ENCODE data around the gene IL3RA. TPM values are rescaled to one million over a fixed set of nuclear protein-coding genes. Genes with fewer than 3 reads are reported as not detected.
"Not testable (repeated sequence)": the region's sequence is repeated elsewhere in the genome, so short reads cannot be mapped to it uniquely, and the experiment has no call there.

Gene IL3RA
- 6.8 and 7.4 TPM in 2 replicates for total RNA-seq

- H3K36me3 Mint-ChIP-seq (ENCODE audit: low read depth): peaks cover 43% of the 10 kb centered on the region
- DNase-seq (ENCODE audit: low spot score): peak; percentile 48
- peak within 1 kb of the TSS; percentile 83 for H3K27ac Mint-ChIP-seq
- H3K9me3 Mint-ChIP-seq: peaks cover 22% of the 10 kb centered on the region
- H3K27me3 Mint-ChIP-seq (ENCODE audit: low read depth): no peaks in the 10 kb centered on the region
- peaks cover 26% of the 10 kb centered on the region for H3K4me1 Mint-ChIP-seq (ENCODE audit: low read depth)
- intact Hi-C loops (cut with micrococcal nuclease): loop anchor here (2.0 to 10.0 kb wide), 2 partner anchors 16 to 258 kb away; partner anchors contain the start of gene AKAP17A
- H3K4me3 Mint-ChIP-seq (ENCODE audit: low read depth): peak within 1 kb of the TSS; percentile 85
Measured at GRCh38 chrX:1336331-1336943, at the start of gene IL3RA. IL3RA (plus strand) TSS chrX:1336785; CDS start chrX:1341766, 4,981 bp downstream.

GRCh38 chrX:1289535-1289934 lies 47.0 kb upstream of the IL3RA start:
- Mint-ChIP-seq H3K4me3 (ENCODE audit: low read depth) (no peak overlapping the region), H3K4me1 (ENCODE audit: low read depth) (no peaks in the 10 kb centered on the region), H3K36me3 (ENCODE audit: low read depth) (no peaks in the 10 kb centered on the region), H3K27ac (no peak overlapping the region), H3K9me3 (peaks cover 11% of the 10 kb centered on the region), H3K27me3 (ENCODE audit: low read depth) (peaks cover 8% of the 10 kb centered on the region)
- intact Hi-C loops (cut with micrococcal nuclease): no loop called here
- DNase-seq (ENCODE audit: low spot score): no peak

- Mint-ChIP-seq H3K4me1 (ENCODE audit: low read depth) (no peaks in the 10 kb centered on the region), H3K36me3 (ENCODE audit: low read depth) (no peaks in the 10 kb centered on the region), H3K4me3 (ENCODE audit: low read depth) (no peak overlapping the region), H3K27me3 (ENCODE audit: low read depth) (peaks cover 8% of the 10 kb centered on the region), H3K27ac (no peak overlapping the region), H3K9me3 (peaks cover 19% of the 10 kb centered on the region)
- intact Hi-C loops (cut with micrococcal nuclease): no loop called here
- DNase-seq (ENCODE audit: low spot score): no peak
Measured at GRCh38 chrX:1291110-1291740, 45.4 kb upstream of the IL3RA start.

GRCh38 chrX:1292575-1293290 lies 43.9 kb upstream of the IL3RA start:
- H3K9me3 Mint-ChIP-seq: peaks cover 19% of the 10 kb centered on the region
- no peaks in the 10 kb centered on the region for H3K36me3 Mint-ChIP-seq (ENCODE audit: low read depth)
- intact Hi-C loops (cut with micrococcal nuclease): no loop called here

GRCh38 chrX:1294301-1295067 lies 42.1 kb upstream of the IL3RA start:
- Mint-ChIP-seq H3K27ac (no peak overlapping the region), H3K36me3 (ENCODE audit: low read depth) (no peaks in the 10 kb centered on the region), H3K4me3 (ENCODE audit: low read depth) (no peak overlapping the region), H3K9me3 (peaks cover 26% of the 10 kb centered on the region), H3K4me1 (ENCODE audit: low read depth) (no peaks in the 10 kb centered on the region), H3K27me3 (ENCODE audit: low read depth) (peaks cover 8% of the 10 kb centered on the region)
- DNase-seq (ENCODE audit: low spot score): no peak
- intact Hi-C loops (cut with micrococcal nuclease): no loop called here

More at GRCh38 chrX:1292575-1293290, 43.9 kb upstream of the IL3RA start:
- H3K4me1 Mint-ChIP-seq (ENCODE audit: low read depth): no peaks in the 10 kb centered on the region
- no peak overlapping the region for H3K4me3 Mint-ChIP-seq (ENCODE audit: low read depth)
- DNase-seq (ENCODE audit: low spot score): no peak
- peaks cover 8% of the 10 kb centered on the region for H3K27me3 Mint-ChIP-seq (ENCODE audit: low read depth)
- no peak overlapping the region for H3K27ac Mint-ChIP-seq

- Mint-ChIP-seq H3K27ac (no peak overlapping the region), H3K36me3 (ENCODE audit: low read depth) (no peaks in the 10 kb centered on the region), H3K4me3 (ENCODE audit: low read depth) (no peak overlapping the region), H3K9me3 (peaks cover 18% of the 10 kb centered on the region), H3K27me3 (ENCODE audit: low read depth) (peaks cover 8% of the 10 kb centered on the region), H3K4me1 (ENCODE audit: low read depth) (no peaks in the 10 kb centered on the region)
- no peak for DNase-seq (ENCODE audit: low spot score)
- intact Hi-C loops (cut with micrococcal nuclease): no loop called here
Measured at GRCh38 chrX:1295550-1295949, 41.0 kb upstream of the IL3RA start.

- H3K27ac Mint-ChIP-seq; H3K4me1 Mint-ChIP-seq (ENCODE audit: low read depth); H3K4me3 Mint-ChIP-seq (ENCODE audit: low read depth); intact Hi-C loops (cut with micrococcal nuclease); H3K27me3 Mint-ChIP-seq (ENCODE audit: low read depth); H3K36me3 Mint-ChIP-seq (ENCODE audit: low read depth); DNase-seq (ENCODE audit: low spot score): not testable (repeated sequence)
- H3K9me3 Mint-ChIP-seq: peaks cover 18% of the 10 kb centered on the region
Measured at GRCh38 chrX:1297591-1297990, 39.0 kb upstream of the IL3RA start.

- no peaks in the 10 kb centered on the region for H3K36me3 Mint-ChIP-seq (ENCODE audit: low read depth)
- intact Hi-C loops (cut with micrococcal nuclease): no loop called here
- H3K27me3 Mint-ChIP-seq (ENCODE audit: low read depth): no peaks in the 10 kb centered on the region
- DNase-seq (ENCODE audit: low spot score): no peak
- no peak overlapping the region for H3K27ac Mint-ChIP-seq
- no peaks in the 10 kb centered on the region for H3K4me1 Mint-ChIP-seq (ENCODE audit: low read depth)
- H3K4me3 Mint-ChIP-seq (ENCODE audit: low read depth): no peak overlapping the region
- peaks cover 18% of the 10 kb centered on the region for H3K9me3 Mint-ChIP-seq
Measured at GRCh38 chrX:1300449-1300848, 36.1 kb upstream of the IL3RA start.

GRCh38 chrX:1305411-1305810 lies 31.2 kb upstream of the IL3RA start:
- no peaks in the 10 kb centered on the region for H3K27me3 Mint-ChIP-seq (ENCODE audit: low read depth)
- H3K4me1 Mint-ChIP-seq (ENCODE audit: low read depth): peaks cover 2% of the 10 kb centered on the region
- H3K9me3 Mint-ChIP-seq: peaks cover 16% of the 10 kb centered on the region
- no peaks in the 10 kb centered on the region for H3K36me3 Mint-ChIP-seq (ENCODE audit: low read depth)
- intact Hi-C loops (cut with micrococcal nuclease): no loop called here
- H3K4me3 Mint-ChIP-seq (ENCODE audit: low read depth): no peak overlapping the region
- DNase-seq (ENCODE audit: low spot score): no peak
- no peak overlapping the region for H3K27ac Mint-ChIP-seq

GRCh38 chrX:1306909-1307625 lies 29.5 kb upstream of the IL3RA start:
- no peak for DNase-seq (ENCODE audit: low spot score)

GRCh38 chrX:1307626-1308340 lies 28.8 kb upstream of the IL3RA start:
- no peak overlapping the region for H3K27ac Mint-ChIP-seq
- peaks cover 2% of the 10 kb centered on the region for H3K4me1 Mint-ChIP-seq (ENCODE audit: low read depth)
- H3K9me3 Mint-ChIP-seq: peaks cover 16% of the 10 kb centered on the region
- intact Hi-C loops (cut with micrococcal nuclease): no loop called here
- no peak overlapping the region for H3K4me3 Mint-ChIP-seq (ENCODE audit: low read depth)
- H3K36me3 Mint-ChIP-seq (ENCODE audit: low read depth): no peaks in the 10 kb centered on the region
- no peaks in the 10 kb centered on the region for H3K27me3 Mint-ChIP-seq (ENCODE audit: low read depth)
- no peak for DNase-seq (ENCODE audit: low spot score)

More at GRCh38 chrX:1306909-1307625, 29.5 kb upstream of the IL3RA start:
- Mint-ChIP-seq H3K36me3 (ENCODE audit: low read depth) (no peaks in the 10 kb centered on the region), H3K4me1 (ENCODE audit: low read depth) (peaks cover 2% of the 10 kb centered on the region), H3K4me3 (ENCODE audit: low read depth) (no peak overlapping the region), H3K9me3 (peaks cover 16% of the 10 kb centered on the region), H3K27ac (no peak overlapping the region), H3K27me3 (ENCODE audit: low read depth) (no peaks in the 10 kb centered on the region)
- intact Hi-C loops (cut with micrococcal nuclease): no loop called here

GRCh38 chrX:1308476-1308875 lies 28.1 kb upstream of the IL3RA start:
- Mint-ChIP-seq H3K9me3 (peaks cover 16% of the 10 kb centered on the region), H3K27ac (no peak overlapping the region), H3K4me3 (ENCODE audit: low read depth) (no peak overlapping the region), H3K36me3 (ENCODE audit: low read depth) (no peaks in the 10 kb centered on the region), H3K4me1 (ENCODE audit: low read depth) (peaks cover 2% of the 10 kb centered on the region), H3K27me3 (ENCODE audit: low read depth) (no peaks in the 10 kb centered on the region)
- DNase-seq (ENCODE audit: low spot score): no peak
- intact Hi-C loops (cut with micrococcal nuclease): no loop called here

Data from activated T-helper 2 cell treated with anti-CD3 and anti-CD28 coated beads, Interferon-gamma antibody, Interleukin-2, Interleukin-4, amounts not matched to agents 10 μg/mL and 5 μg/mL and 100 μg/mL, durations not matched to agents 14 hours and 24 hours and 36 hours (primary cell).